CD4-positive, alpha-beta memory T cell (primary cell): ENCODE measurements around the gene HCAR1. TPM values are rescaled to one million over a fixed set of nuclear protein-coding genes. Genes with fewer than 3 reads are reported as not detected.

Experiments
- CTCF ChIA-PET: fragments of 350-600 bp; sonication (Branson Sonifier 250); formaldehyde crosslinking; loops from one replicate; lab custom pipeline; 2021; ENCODE audit warnings: inconsistent platforms; ENCODE audit not compliant: partially characterized antibody; lab: Charles Lee
- POLR2A ChIA-PET: fragments of 350-600 bp; sonication (Branson Sonifier 250); formaldehyde crosslinking; loops from one replicate; lab custom pipeline; 2021; ENCODE audit not compliant: partially characterized antibody; lab: Charles Lee
- DNase-seq, 5 donors: peaks; one replicate each; pipeline versions ENCODE4 v3.0.0 to v3.0.0-alpha.2; 2020 to 2022; ENCODE audit warnings: mixed read lengths in 1 of 5
- H3K27ac ChIP-seq: one replicate; pipeline ENCODE4 v1.7.0; 2013; ENCODE audit warnings: low read depth, low read length
- H3K27me3 ChIP-seq: 2 replicates; pipeline ENCODE4 v1.7.0; 2013; ENCODE audit warnings: mild to moderate bottlenecking, low read length, moderate library complexity; ENCODE audit not compliant: insufficient read depth
- H3K36me3 ChIP-seq: 2 replicates; pipeline ENCODE4 v1.7.0; 2013; ENCODE audit warnings: mild to moderate bottlenecking, low read length, moderate library complexity; ENCODE audit not compliant: insufficient read depth
- H3K4me1 ChIP-seq: 2 replicates; pipeline ENCODE4 v1.7.0; 2013; ENCODE audit warnings: mild to moderate bottlenecking, low read length, moderate library complexity; ENCODE audit not compliant: insufficient read depth
- H3K4me3 ChIP-seq, 2 donors: one replicate each; pipeline ENCODE4 v1.7.0; 2013; ENCODE audit warnings: low read length in 2 of 2, mild to moderate bottlenecking in 1 of 2
- H3K9me3 ChIP-seq, 2 donors: one replicate each; pipeline ENCODE4 v1.7.0; 2013; ENCODE audit warnings: low read length in 2 of 2, control low read depth in 1 of 2; ENCODE audit not compliant: control insufficient read depth in 1 of 2
- H3K27ac Mint-ChIP-seq, 7 donors: one replicate each; pipeline ENCODE4 v1.8.0; 2020 to 2021; ENCODE audit warnings: mixed read lengths in 7 of 7, mild to moderate bottlenecking in 6 of 7, inconsistent platforms in 3 of 7, moderate library complexity in 3 of 7
- H3K27me3 Mint-ChIP-seq, 2 donors: one replicate each; pipeline ENCODE4 v1.8.0; 2020 to 2021; ENCODE audit warnings: mixed read lengths in 2 of 2
- H3K36me3 Mint-ChIP-seq, 2 donors: one replicate each; pipeline ENCODE4 v1.8.0; 2020 to 2021; ENCODE audit warnings: mixed read lengths in 2 of 2, inconsistent platforms in 1 of 2, mild to moderate bottlenecking in 1 of 2
- H3K4me1 Mint-ChIP-seq, 4 donors: one replicate each; pipeline ENCODE4 v1.8.0; 2020 to 2021; ENCODE audit warnings: mixed read lengths in 4 of 4, mild to moderate bottlenecking in 1 of 4
- H3K4me3 Mint-ChIP-seq, 8 donors: one replicate each; pipeline ENCODE4 v1.8.0; 2020 to 2021; ENCODE audit warnings: mixed read lengths in 8 of 8, mild to moderate bottlenecking in 7 of 8, moderate library complexity in 6 of 8, inconsistent platforms in 3 of 8
- H3K9me3 Mint-ChIP-seq, 8 donors: one replicate each; pipeline ENCODE4 v1.8.0; 2020 to 2021; ENCODE audit warnings: mixed read lengths in 8 of 8, mild to moderate bottlenecking in 5 of 8, inconsistent platforms in 3 of 8, moderate library complexity in 1 of 8
- intact Hi-C: fragments of 100-400 bp; cut with micrococcal nuclease; formaldehyde crosslinking; loops from one replicate; pipeline ENCODE4 v1.15.1; 2023
- polyA plus RNA-seq, 2 donors: library from polyadenylated mRNA; unstranded; fragments of 300-500 nt; fragmentation: Illumina TruSeq; gene quantifications; one replicate each; pipeline ENCODE4 v1.2.3, GENCODE V29; 2021
- total RNA-seq, 2 experiments: library from RNA; stranded (reverse); gene quantifications; one replicate each; pipeline ENCODE4 v1.2.3, GENCODE V29; 2021

HCAR1 gene
- total and polyA plus RNA-seq, 4 experiments from 2014 or later: 0.09 to 0.19 TPM; not detected in 2

GRCh38 chr12:122749569-122750332 lies 19.1 kb upstream of the HCAR1 start:
- H3K27ac Mint-ChIP-seq: peak overlapping the region in 3 of 7 donors; percentile 32 to 64 (median 53)

GRCh38 chr12:122747224-122748135 lies 16.8 kb upstream of the HCAR1 start:
- H3K9me3 Mint-ChIP-seq: peaks cover 0 to 2% (median 0%) of the 10 kb centered on the region in 8 donors
- H3K27me3 Mint-ChIP-seq: no peaks in the 10 kb centered on the region
- no peak overlapping the region for H3K27ac ChIP-seq
- H3K4me1 ChIP-seq: peaks cover 4% of the 10 kb centered on the region
- H3K27me3 ChIP-seq: no peaks in the 10 kb centered on the region
- no peaks in the 10 kb centered on the region for H3K9me3 ChIP-seq
- CTCF ChIA-PET: no interaction called here
- H3K36me3 Mint-ChIP-seq: peaks cover 0 to 2% of the 10 kb centered on the region in 2 donors
- no peak overlapping the region for H3K4me3 ChIP-seq
- no peak for DNase-seq
- H3K4me3 Mint-ChIP-seq: no peak overlapping the region
- H3K27ac Mint-ChIP-seq: no peak overlapping the region
- POLR2A ChIA-PET: no interaction called here
- peaks cover 5 to 14% (median 8%) of the 10 kb centered on the region in 4 donors for H3K4me1 Mint-ChIP-seq
- intact Hi-C loops: no loop called here
- no peaks in the 10 kb centered on the region for H3K36me3 ChIP-seq

More at GRCh38 chr12:122749569-122750332, 19.1 kb upstream of the HCAR1 start:
- peak overlapping the region in 1 of 8 donors; percentile 26 for H3K4me3 Mint-ChIP-seq
- peaks cover 19% of the 10 kb centered on the region for H3K4me1 ChIP-seq
- H3K9me3 Mint-ChIP-seq: peaks cover 0 to 2% (median 0%) of the 10 kb centered on the region in 8 donors
- ChIA-PET CTCF (no interaction called here), POLR2A (interaction anchor here (0.6 kb wide), 1 partner anchor 437 kb away, joined by 3 read pairs; no protein-coding TSS in a partner anchor)
- H3K9me3 ChIP-seq: no peaks in the 10 kb centered on the region
- no peak for DNase-seq
- H3K27ac ChIP-seq: no peak overlapping the region
- H3K27me3 Mint-ChIP-seq: no peaks in the 10 kb centered on the region
- peaks cover 16 to 36% (median 26%) of the 10 kb centered on the region in 4 donors for H3K4me1 Mint-ChIP-seq
- H3K27me3 ChIP-seq: no peaks in the 10 kb centered on the region
- intact Hi-C loops: no loop called here
- no peak overlapping the region for H3K4me3 ChIP-seq
- H3K36me3 ChIP-seq: peaks cover 6% of the 10 kb centered on the region
- peaks cover 9 to 22% of the 10 kb centered on the region in 2 donors for H3K36me3 Mint-ChIP-seq

- peaks cover 0 to 1% (median 0%) of the 10 kb centered on the region in 4 donors for H3K4me1 Mint-ChIP-seq
- no peaks in the 10 kb centered on the region for H3K36me3 Mint-ChIP-seq
- CTCF ChIA-PET: no interaction called here
- intact Hi-C loops: no loop called here
- no peak overlapping the region for H3K4me3 Mint-ChIP-seq
- H3K27ac Mint-ChIP-seq: no peak overlapping the region
- POLR2A ChIA-PET: no interaction called here
- H3K9me3 Mint-ChIP-seq: no peaks in the 10 kb centered on the region
- Histone ChIP-seq H3K9me3 (no peaks in the 10 kb centered on the region), H3K27ac (no peak overlapping the region), H3K4me1 (no peaks in the 10 kb centered on the region), H3K4me3 (no peak overlapping the region), H3K27me3 (no peaks in the 10 kb centered on the region), H3K36me3 (no peaks in the 10 kb centered on the region)
- H3K27me3 Mint-ChIP-seq: no peaks in the 10 kb centered on the region
- DNase-seq: no peak
Observed at GRCh38 chr12:122743895-122744525, 13.4 kb upstream of the HCAR1 start.

GRCh38 chr12:122740351-122740750 lies 9.7 kb upstream of the HCAR1 start:
- no peak for DNase-seq
- Histone ChIP-seq H3K4me3 (no peak overlapping the region), H3K27me3 (no peaks in the 10 kb centered on the region), H3K36me3 (no peaks in the 10 kb centered on the region), H3K4me1 (no peaks in the 10 kb centered on the region), H3K9me3 (no peaks in the 10 kb centered on the region), H3K27ac (no peak overlapping the region)
- CTCF ChIA-PET: no interaction called here
- Mint-ChIP-seq H3K27me3 (no peaks in the 10 kb centered on the region), H3K4me3 (no peak overlapping the region), H3K27ac (no peak overlapping the region), H3K9me3 (no peaks in the 10 kb centered on the region), H3K36me3 (no peaks in the 10 kb centered on the region), H3K4me1 (peaks cover 0 to 1% (median 0%) of the 10 kb centered on the region in 4 donors)
- POLR2A ChIA-PET: no interaction called here
- intact Hi-C loops: no loop called here

- Histone ChIP-seq H3K4me1 (no peaks in the 10 kb centered on the region), H3K36me3 (no peaks in the 10 kb centered on the region), H3K4me3 (no peak overlapping the region), H3K27ac (no peak overlapping the region), H3K9me3 (no peaks in the 10 kb centered on the region), H3K27me3 (no peaks in the 10 kb centered on the region)
- Mint-ChIP-seq H3K27me3 (no peaks in the 10 kb centered on the region), H3K36me3 (no peaks in the 10 kb centered on the region), H3K27ac (no peak overlapping the region), H3K4me3 (peak overlapping the region in 1 of 8 donors; percentile 51), H3K4me1 (peaks cover 1 to 6% (median 3%) of the 10 kb centered on the region in 4 donors), H3K9me3 (no peaks in the 10 kb centered on the region)
- POLR2A ChIA-PET: no interaction called here
- CTCF ChIA-PET: no interaction called here
- no peak for DNase-seq
- intact Hi-C loops: no loop called here
Observed at GRCh38 chr12:122738571-122738970, 7.9 kb upstream of the HCAR1 start.

GRCh38 chr12:122732611-122733010 lies 2.0 kb upstream of the HCAR1 start:
- H3K4me3 Mint-ChIP-seq: peak overlapping the region in 3 of 8 donors; percentile 12 to 67 (median 43)
- H3K4me1 ChIP-seq: peaks cover 26% of the 10 kb centered on the region
- H3K9me3 ChIP-seq: no peaks in the 10 kb centered on the region
- ChIA-PET CTCF (no interaction called here), POLR2A (no interaction called here)
- H3K27ac ChIP-seq: no peak overlapping the region
- DNase-seq: no peak
- peaks cover 5 to 38% (median 30%) of the 10 kb centered on the region in 4 donors for H3K4me1 Mint-ChIP-seq
- H3K9me3 Mint-ChIP-seq: no peaks in the 10 kb centered on the region
- H3K27ac Mint-ChIP-seq: peak overlapping the region in 2 of 7 donors; percentile 1 to 61
- intact Hi-C loops: no loop called here
- no peaks in the 10 kb centered on the region for H3K36me3 Mint-ChIP-seq
- no peaks in the 10 kb centered on the region for H3K27me3 Mint-ChIP-seq
- H3K27me3 ChIP-seq: no peaks in the 10 kb centered on the region
- no peak overlapping the region for H3K4me3 ChIP-seq
- H3K36me3 ChIP-seq: no peaks in the 10 kb centered on the region
